Panc1 (cell line): ENCODE measurements around the gene ZBTB20. TPM values are rescaled to one million over a fixed set of nuclear protein-coding genes. Genes with fewer than 3 reads are reported as not detected.

Experiments used
- ATAC-seq: fragments of 200-7000 bp; cut with Tn5 transposase; 2 replicates; pipeline ENCODE4 v1.9.1; 2020; ENCODE audit warnings: mild to moderate bottlenecking, moderate library complexity
- BruUV-seq: library from RNA; stranded (reverse); fragments of 400-500 nt; replicated peaks from 2 replicates; lab custom pipeline; 2021; lab: Mats Ljungman, UMichigan
- CTCF ChIA-PET: fragments of 300-600 bp; sonication (Branson Sonifier 250); formaldehyde crosslinking; loops from one replicate; lab custom pipeline; 2022; ENCODE audit warnings: antibody characterized with exemption; lab: Charles Lee
- POLR2A ChIA-PET: fragments of 300-600 bp; sonication (Branson Sonifier 250); formaldehyde crosslinking; loops from one replicate; lab custom pipeline; 2022; ENCODE audit warnings: antibody characterized with exemption; lab: Charles Lee
- DNase-seq: peaks from one replicate; pipeline ENCODE4 v3.0.0-alpha.2; 2010; ENCODE audit warnings: low read depth, low spot score
- H3K27ac ChIP-seq: 2 replicates; pipeline ENCODE4 v1.5.1; 2011; ENCODE audit warnings: mild to moderate bottlenecking, low read length, inconsistent platforms
- H3K27me3 ChIP-seq: fragments of 200-500 bp; sonication (Bioruptor generic); 2 replicates; pipeline ENCODE4 v1.6.0; 2014; ENCODE audit warnings: low read length, inconsistent platforms; ENCODE audit not compliant: control insufficient read depth, insufficient read depth
- H3K36me3 ChIP-seq: fragments of 200-500 bp; sonication (Bioruptor generic); 2 replicates; pipeline ENCODE4 v1.5.1; 2014; ENCODE audit warnings: inconsistent platforms, mild to moderate bottlenecking, low read length, moderate library complexity; ENCODE audit not compliant: control insufficient read depth, insufficient read depth
- H3K4me1 ChIP-seq: 2 replicates; pipeline ENCODE4 v1.5.1; 2011; ENCODE audit warnings: inconsistent platforms, mild to moderate bottlenecking, low read length, moderate library complexity; ENCODE audit not compliant: control insufficient read depth, insufficient read depth
- H3K4me3 ChIP-seq, 2 experiments: 2 replicates each; pipeline ENCODE4 v1.5.1; 2011 to 2012; ENCODE audit warnings: low read depth in 2 of 2, low read length in 2 of 2, mild to moderate bottlenecking in 2 of 2, inconsistent platforms in 1 of 2, moderate library complexity in 1 of 2
- H3K9me3 ChIP-seq: fragments of 200-500 bp; sonication (Bioruptor generic); 2 replicates; pipeline ENCODE4 v1.5.1; 2014; ENCODE audit warnings: low read depth, mild to moderate bottlenecking, inconsistent platforms, low read length, moderate library complexity; ENCODE audit not compliant: control insufficient read depth, insufficient read depth
- CTCF ChIP-seq: fragments of 450-650 bp; IDR thresholded peaks from 2 replicates; pipeline ENCODE4 v1.5.1; 2017; ENCODE audit warnings: mild to moderate bottlenecking
- POLR2AphosphoS5 ChIP-seq: IDR thresholded peaks from 2 replicates; pipeline ENCODE4 v1.6.1; 2012; ENCODE audit warnings: mild to moderate bottlenecking, low read depth, low read length, moderate library complexity
- REST ChIP-seq, 2 experiments: IDR thresholded peaks; 2 replicates each; pipeline ENCODE4 v1.6.1; 2011 to 2012; ENCODE audit warnings: low read depth in 2 of 2, control low read depth in 1 of 2, low read length in 1 of 2, mild to moderate bottlenecking in 1 of 2, moderate library complexity in 1 of 2; ENCODE audit not compliant: insufficient read depth in 1 of 2
- SIN3A ChIP-seq: IDR thresholded peaks from 2 replicates; pipeline ENCODE4 v1.6.1; 2012; ENCODE audit warnings: low read depth, mild to moderate bottlenecking, low read length, moderate library complexity, borderline replicate concordance; ENCODE audit not compliant: insufficient read depth
- TCF7L2 ChIP-seq: IDR thresholded peaks from 2 replicates; pipeline ENCODE4 v1.6.1; 2011; ENCODE audit warnings: mild to moderate bottlenecking, low read depth, low read length, inconsistent platforms
- in situ Hi-C: cut with HindIII; loops from 2 replicates; pipeline ENCODE4 v1.10.0; 2016; ENCODE audit warnings: low sequenced_read_pairs, low pct_unique_long_range_greater_than_20kb
- intact Hi-C: fragments of 100-400 bp; cut with micrococcal nuclease; formaldehyde crosslinking; loops from one replicate; pipeline ENCODE4 v1.10.0; 2022; ENCODE audit not compliant: unreplicated experiment
- total RNA-seq: library from RNA; stranded (reverse); gene quantifications from one replicate; pipeline ENCODE4 v1.2.1, GENCODE V29; 2021; ENCODE audit not compliant: unreplicated experiment

Gene ZBTB20
- total RNA-seq, 1 experiment from 2014 or later = 4.1 TPM

GRCh38 chr3:115127208-115127607 is 19.9 kb downstream of the ZBTB20 start:
- TF ChIP-seq POLR2AphosphoS5 = no peak
- TF ChIP-seq SIN3A = no peak
- no peak for TF ChIP-seq TCF7L2
- TF ChIP-seq REST (IDR thresholded peaks at IDR 0.05; ENCODE audit: insufficient read depth in 1 of 2, low read depth in 2 of 2, low read length in 1 of 2) = no peak
- Histone ChIP-seq H3K27me3 (no peaks in the 10 kb centered on the region), H3K4me3 (no peak overlapping the region), H3K27ac (no peak overlapping the region), H3K36me3 (no peaks in the 10 kb centered on the region), H3K9me3 (no peaks in the 10 kb centered on the region), H3K4me1 (no peaks in the 10 kb centered on the region)
- intact Hi-C loops = no loop called here
- DNase-seq = no peak
- in situ Hi-C loops = no loop called here
- POLR2A ChIA-PET = no interaction called here
- no TSS peak for BruUV-seq
- ATAC-seq = no peak
- CTCF ChIA-PET = no interaction called here

GRCh38 chr3:115120597-115120996 is 26.5 kb downstream of the ZBTB20 start:
- in situ Hi-C loops = no loop called here
- DNase-seq = no peak
- ATAC-seq = no peak
- no TSS peak for BruUV-seq
- Histone ChIP-seq H3K4me1 (no peaks in the 10 kb centered on the region), H3K27me3 (no peaks in the 10 kb centered on the region), H3K4me3 (no peak overlapping the region), H3K9me3 (no peaks in the 10 kb centered on the region), H3K27ac (no peak overlapping the region), H3K36me3 (no peaks in the 10 kb centered on the region)
- ChIA-PET CTCF (no interaction called here), POLR2A (no interaction called here)
- intact Hi-C loops = no loop called here
- TF ChIP-seq CTCF (no peak), SIN3A (no peak), TCF7L2 (no peak), POLR2AphosphoS5 (no peak), REST (IDR thresholded peaks at IDR 0.05; ENCODE audit: insufficient read depth in 1 of 2, low read depth in 2 of 2, low read length in 1 of 2) (no peak)
